H1 (cell line): ENCODE results near the gene TRIM47. TPM values are rescaled to one million over a fixed set of nuclear protein-coding genes. Genes with fewer than 3 reads are reported as not detected.

Experiments used
- CTCF ChIA-PET: fragments of 300-600 bp; sonication (Branson Sonifier 250); formaldehyde crosslinking; loops from one replicate; lab custom pipeline; 2021; ENCODE audit not compliant: partially characterized antibody; lab: Charles Lee
- POLR2A ChIA-PET: fragments of 300-600 bp; sonication (Branson Sonifier 250); formaldehyde crosslinking; loops from one replicate; lab custom pipeline; 2021; ENCODE audit warnings: inconsistent platforms; ENCODE audit not compliant: partially characterized antibody; lab: Charles Lee
- DNase-seq, 2 experiments: peaks; one replicate each; pipeline versions ENCODE4 v3.0.0 to v3.0.0-alpha.2; 2010 to 2022; ENCODE audit warnings: low spot score in 2 of 2, low read depth in 1 of 2, mixed read lengths in 1 of 2
- FAIRE-seq: peaks from 2 replicates; lab custom pipeline; 2011; peaks lifted over from hg19 to GRCh38; lab: Jason Lieb, UNC
- H2AFZ ChIP-seq: 2 replicates; pipeline ENCODE4 v1.8.1; 2012; ENCODE audit warnings: low read length, inconsistent platforms
- H2AK5ac ChIP-seq: 2 replicates; pipeline ENCODE4 v1.6.1; 2013; ENCODE audit warnings: low read depth, low read length
- H2BK120ac ChIP-seq: replicated peaks from 2 replicates; pipeline ENCODE3; 2013; ENCODE audit warnings: low read depth, low read length, inconsistent platforms
- H2BK12ac ChIP-seq: 2 replicates; pipeline ENCODE4 v1.6.1; 2013; ENCODE audit warnings: low read depth, low read length
- H2BK15ac ChIP-seq: 2 replicates; pipeline ENCODE4 v1.6.1; 2013; ENCODE audit warnings: low read length
- H2BK20ac ChIP-seq: 2 replicates; pipeline ENCODE4 v1.6.1; 2013; ENCODE audit warnings: low read length
- H2BK5ac ChIP-seq: 2 replicates; pipeline ENCODE4 v1.6.1; 2013; ENCODE audit warnings: low read depth, low read length
- H3K14ac ChIP-seq: 2 replicates; pipeline ENCODE4 v1.6.1; 2013; ENCODE audit warnings: inconsistent platforms; ENCODE audit not compliant: insufficient read length
- H3K18ac ChIP-seq: 2 replicates; pipeline ENCODE4 v1.6.1; 2013; ENCODE audit warnings: low read length; ENCODE audit errors: extremely low read depth
- H3K23ac ChIP-seq: 2 replicates; pipeline ENCODE4 v1.6.1; 2013; ENCODE audit warnings: inconsistent platforms; ENCODE audit not compliant: insufficient read length
- H3K23me2 ChIP-seq: 2 replicates; pipeline ENCODE4 v1.6.1; 2013; ENCODE audit warnings: low read depth, low read length
- H3K27ac ChIP-seq: 2 replicates; pipeline ENCODE4 v1.6.1; 2011; ENCODE audit warnings: low read depth, low read length, inconsistent platforms
- H3K27me3 ChIP-seq, 4 experiments: replicated peaks in 1 of 4; 1 replicate in 1 of 4; 2 replicates in 3 of 4; pipeline versions ENCODE4 v1.6.1 to v1.8.1; 2011 to 2013; ENCODE audit warnings: low read length in 3 of 4, mild to moderate bottlenecking in 3 of 4, inconsistent platforms in 2 of 4, mixed read lengths in 2 of 4, moderate library complexity in 1 of 4; ENCODE audit not compliant: control insufficient read depth in 3 of 4, insufficient read depth in 3 of 4; ENCODE audit errors: extremely low read depth in 1 of 4
- H3K36me3 ChIP-seq, 4 experiments: 2 replicates each; pipeline versions ENCODE4 v1.6.1 to v1.8.1; 2011 to 2013; ENCODE audit warnings: mild to moderate bottlenecking in 4 of 4, low read length in 3 of 4, moderate library complexity in 2 of 4, control low read depth in 1 of 4, inconsistent platforms in 1 of 4; ENCODE audit not compliant: insufficient read depth in 4 of 4, control insufficient read depth in 2 of 4
- H3K4ac ChIP-seq: replicated peaks from 2 replicates; pipeline ENCODE3; 2013; ENCODE audit warnings: low read length, low read depth, mixed read lengths, inconsistent platforms; ENCODE audit not compliant: insufficient read length
- H3K4me1 ChIP-seq, 4 experiments: replicated peaks in 1 of 4; 1 replicate in 1 of 4; 2 replicates in 3 of 4; pipeline versions ENCODE4 v1.6.1 to v1.8.1; 2011 to 2013; ENCODE audit warnings: low read length in 3 of 4, inconsistent platforms in 2 of 4, mixed read lengths in 1 of 4; ENCODE audit not compliant: insufficient read depth in 4 of 4, control insufficient read depth in 3 of 4
- H3K4me2 ChIP-seq, 2 experiments: 2 replicates each; pipeline versions ENCODE4 v1.6.1 to v1.8.1; 2011 to 2013; ENCODE audit warnings: low read depth in 2 of 2, low read length in 2 of 2, control low read depth in 1 of 2, inconsistent platforms in 1 of 2, mild to moderate bottlenecking in 1 of 2; ENCODE audit not compliant: insufficient read depth in 1 of 2
- H3K4me3 ChIP-seq, 4 experiments: fragments of 200-600, 300-600 bp in 1 of 4; sonication (generic), shearing (Covaris generic), sonication (Bioruptor Twin) in 1 of 4; 2 replicates each; pipeline versions ENCODE4 v1.5.1 to v1.8.1; 2011 to 2016; ENCODE audit warnings: low read length in 4 of 4, low read depth in 3 of 4, control low read depth in 2 of 4, inconsistent platforms in 2 of 4, mild to moderate bottlenecking in 2 of 4, mixed read lengths in 1 of 4, moderate library complexity in 1 of 4; ENCODE audit not compliant: insufficient read depth in 2 of 4; ENCODE audit errors: extremely low read depth in 1 of 4
- H3K56ac ChIP-seq: replicated peaks from 2 replicates; pipeline ENCODE3; 2013; ENCODE audit warnings: low read depth, mild to moderate bottlenecking, mixed read lengths, low read length, inconsistent platforms; ENCODE audit not compliant: insufficient read length
- H3K79me1 ChIP-seq: 2 replicates; pipeline ENCODE4 v1.6.1; 2013; ENCODE audit warnings: low read depth, low read length, control low read depth
- H3K79me2 ChIP-seq, 2 experiments: 2 replicates each; pipeline versions ENCODE4 v1.6.1 to v1.8.1; 2012 to 2013; ENCODE audit warnings: low read length in 2 of 2, mild to moderate bottlenecking in 2 of 2, inconsistent platforms in 1 of 2; ENCODE audit not compliant: insufficient read depth in 2 of 2, control insufficient read depth in 1 of 2
- H3K9ac ChIP-seq, 4 experiments: replicated peaks in 1 of 4; 1 replicate in 1 of 4; 2 replicates in 3 of 4; pipeline versions ENCODE4 v1.6.1 to v1.8.1; 2011 to 2013; ENCODE audit warnings: low read depth in 3 of 4, low read length in 3 of 4, control low read depth in 2 of 4, mild to moderate bottlenecking in 2 of 4, moderate library complexity in 2 of 4, inconsistent platforms in 1 of 4; ENCODE audit errors: extremely low read depth in 1 of 4
- H3K9me3 ChIP-seq, 2 experiments: 2 replicates each; pipeline versions ENCODE4 v1.6.1 to v1.8.1; 2012 to 2013; ENCODE audit warnings: mild to moderate bottlenecking in 2 of 2, moderate library complexity in 2 of 2, control low read depth in 1 of 2, inconsistent platforms in 1 of 2, low read depth in 1 of 2, low read length in 1 of 2, mixed read lengths in 1 of 2; ENCODE audit not compliant: insufficient read depth in 2 of 2
- H4K20me1 ChIP-seq, 2 experiments: replicated peaks in 1 of 2; 2 replicates each; pipeline versions ENCODE3 to v1.8.1; 2011 to 2013; ENCODE audit warnings: inconsistent platforms in 2 of 2, low read length in 2 of 2, mild to moderate bottlenecking in 1 of 2; ENCODE audit not compliant: insufficient read depth in 2 of 2, control insufficient read depth in 1 of 2
- H4K5ac ChIP-seq: 2 replicates; pipeline ENCODE4 v1.6.1; 2013; ENCODE audit warnings: low read length, low read depth, mixed read lengths, inconsistent platforms; ENCODE audit not compliant: insufficient read length
- H4K8ac ChIP-seq: 2 replicates; pipeline ENCODE4 v1.8.0; 2013; ENCODE audit warnings: mild to moderate bottlenecking, moderate library complexity, low read length, inconsistent platforms; ENCODE audit not compliant: insufficient read depth; ENCODE audit errors: extremely low read depth
- H4K91ac ChIP-seq: replicated peaks from 2 replicates; pipeline ENCODE3; 2013; ENCODE audit warnings: low read length, mixed read lengths, inconsistent platforms; ENCODE audit not compliant: insufficient read length
- BACH1 ChIP-seq: IDR thresholded peaks from 2 replicates; pipeline ENCODE4 v1.6.1; 2012; ENCODE audit warnings: low read length, improper control_type of control experiment
- BCL11A ChIP-seq, 2 experiments: IDR thresholded peaks; one replicate each; pipeline ENCODE4 v1.6.1; 2011; ENCODE audit warnings: low read depth in 2 of 2, low read length in 2 of 2, mild to moderate bottlenecking in 2 of 2
- BRCA1 ChIP-seq: IDR thresholded peaks from 2 replicates; pipeline ENCODE4 v1.6.1; 2012; ENCODE audit warnings: low read depth, low read length, improper control_type of control experiment
- CEBPB ChIP-seq: IDR thresholded peaks from 2 replicates; pipeline ENCODE4 v1.6.1; 2012; ENCODE audit warnings: low read depth, low read length
- CHD2 ChIP-seq: IDR thresholded peaks from 2 replicates; pipeline ENCODE4 v1.6.1; 2012; ENCODE audit warnings: low read length, improper control_type of control experiment
- CREB1 ChIP-seq: IDR thresholded peaks from 2 replicates; pipeline ENCODE4 v1.6.1; 2012; ENCODE audit warnings: inconsistent platforms
- EGR1 ChIP-seq: IDR thresholded peaks from 2 replicates; pipeline ENCODE4 v1.6.1; 2011; ENCODE audit warnings: low read depth, low read length, borderline replicate concordance
- FOSL1 ChIP-seq: IDR thresholded peaks from 2 replicates; pipeline ENCODE4 v1.6.1; 2011; ENCODE audit warnings: mild to moderate bottlenecking, low read depth, low read length, moderate library complexity; ENCODE audit not compliant: insufficient read depth
- POLR2AphosphoS5 ChIP-seq: IDR thresholded peaks from 2 replicates; pipeline ENCODE4 v1.6.1; 2011; ENCODE audit warnings: low read depth, low read length
- RAD21 ChIP-seq, 2 experiments: IDR thresholded peaks in 1 of 2; conservative IDR thresholded peaks in 1 of 2; 2 replicates each; pipeline ENCODE4 v1.6.1; 2011; ENCODE audit warnings: low read depth in 2 of 2, low read length in 2 of 2, improper control_type of control experiment in 1 of 2, inconsistent platforms in 1 of 2, mild to moderate bottlenecking in 1 of 2, moderate library complexity in 1 of 2
- RXRA ChIP-seq: IDR thresholded peaks from 2 replicates; pipeline ENCODE4 v1.6.1; 2011; ENCODE audit warnings: low read depth, mild to moderate bottlenecking, low read length, moderate library complexity; ENCODE audit not compliant: insufficient read depth
- SIN3A ChIP-seq, 2 experiments: IDR thresholded peaks in 1 of 2; conservative IDR thresholded peaks in 1 of 2; 2 replicates each; pipeline ENCODE4 v1.6.1; 2011 to 2012; ENCODE audit warnings: low read length in 2 of 2, improper control_type of control experiment in 1 of 2, low read depth in 1 of 2, mild to moderate bottlenecking in 1 of 2
- SIRT6 ChIP-seq: IDR thresholded peaks from one replicate; pipeline ENCODE4 v1.7.1; 2012; ENCODE audit warnings: low read length, inconsistent platforms
- SP1 ChIP-seq: IDR thresholded peaks from 2 replicates; pipeline ENCODE4 v1.6.1; 2011; ENCODE audit warnings: low read depth, low read length
- WGBS, 2 experiments: shearing (Covaris generic) in 1 of 2; methylation state at CpG; one replicate each; pipeline versions ENCODE4 v1.1.6 to v1.1.7; 2013 to 2015; ENCODE audit warnings: low lambda C conversion rate in 2 of 2, mixed read lengths in 2 of 2, inconsistent platforms in 1 of 2, low coverage in 1 of 2, missing lambda C conversion rate in 1 of 2; ENCODE audit not compliant: insufficient replicate concordance in 2 of 2, insufficient coverage in 1 of 2, insufficient read length in 1 of 2; ENCODE audit errors: extremely low coverage in 1 of 2, missing lambda C conversion rate in 1 of 2; 5-methylcytosine and 5-hydroxymethylcytosine counted together
- polyA plus RNA-seq, 7 experiments: library from polyadenylated mRNA; depleted of rRNA in 3 of 7; stranded (reverse) in 5 of 7; unstranded in 2 of 7; fragments of >200 nt in 5 of 7; fragments of 200-250 nt in 2 of 7; gene quantifications; 1 replicate in 5 of 7; 2 replicates in 1 of 7; 4 replicates in 1 of 7; pipeline versions ENCODE4 v1.2.1 to v1.2.3, GENCODE V29; 2011 to 2013; ENCODE audit warnings: missing spikeins in 2 of 7, mixed read lengths in 2 of 7
- total RNA-seq: library from RNA; stranded (reverse); fragmentation: NEBNext Ultra II Directional; extraction: Animal tissue kit (Norgen Biotek cat#: 25700); gene quantifications from 2 replicates; pipeline ENCODE4 v1.2.1, GENCODE V29; 2021

The TRIM47 gene
- total and polyA plus RNA-seq, 2 of the 8 experiments (the other 6 are each of a cell fraction or from before 2014, with no cell fraction given): 6.3 to 6.4 TPM

GRCh38 chr17:75842963-75843576, 35.3 kb downstream of the TRIM47 start:
- no peaks in the 10 kb centered on the region for H3K23me2 ChIP-seq
- FAIRE-seq (no peak), DNase-seq (no peak)
- peaks cover 2 to 3% of the 10 kb centered on the region in 2 experiments for H4K20me1 ChIP-seq
- H2BK15ac ChIP-seq: no peak overlapping the region
- H3K36me3 ChIP-seq: peaks cover 2 to 16% (median 15%) of the 10 kb centered on the region in 4 experiments; a peak in 6 of 8 replicates
- H3K9ac ChIP-seq: no peak overlapping the region
- no peaks in the 10 kb centered on the region for H3K27me3 ChIP-seq
- no peak overlapping the region for H3K23ac ChIP-seq
- H3K4me1 ChIP-seq: peaks cover 0 to 8% (median 6%) of the 10 kb centered on the region in 4 experiments; a peak in 4 of 7 replicates
- 94% methylated on average over 15 of the region's 22 CpGs; no CpG with 5 or more reads in 1 of the 2 experiments for WGBS, 2 experiments
- ChIA-PET POLR2A (interaction anchor here (4.2 kb wide), 1 partner anchor 10 kb away, joined by 36 read pairs; no protein-coding TSS in a partner anchor), CTCF (interaction anchor here (1.3 to 27.2 kb wide), 3 partner anchors 10 to 16 kb away, joined by 3 to 563 read pairs (median 162); partner anchors contain the start of gene WBP2)
- H3K27ac ChIP-seq: no peak overlapping the region
- no peak overlapping the region for H3K18ac ChIP-seq
- no peak overlapping the region for H2AK5ac ChIP-seq
- H2BK12ac ChIP-seq: no peak overlapping the region
- H3K79me2 ChIP-seq: no peaks in the 10 kb centered on the region
- no peak overlapping the region for H4K91ac ChIP-seq
- no peak overlapping the region for H3K56ac ChIP-seq
- no peak overlapping the region for H3K14ac ChIP-seq
- no peak overlapping the region for H2BK20ac ChIP-seq
- no peaks in the 10 kb centered on the region for H3K9me3 ChIP-seq
- H4K5ac ChIP-seq: no peak overlapping the region
- no peaks in the 10 kb centered on the region for H3K79me1 ChIP-seq
- H3K4ac ChIP-seq: no peak overlapping the region
- no peak overlapping the region for H2BK5ac ChIP-seq
- H2BK120ac ChIP-seq: no peak overlapping the region
- H3K4me2 ChIP-seq: no peak overlapping the region
- no peak overlapping the region for H3K4me3 ChIP-seq
- H4K8ac ChIP-seq: peak overlapping the region; percentile 51; the same call in 1 of the 2 replicates
- no peak overlapping the region for H2AFZ ChIP-seq
- TF ChIP-seq POLR2AphosphoS5: no peak
- no peak for TF ChIP-seq SP1
- TF ChIP-seq RAD21 (IDR thresholded peaks at IDR 0.05 in 1 of 2, conservative IDR thresholded peaks at IDR 0.05 in 1 of 2; ENCODE audit: low read depth in 2 of 2, low read length in 2 of 2): no peak
- no peak for TF ChIP-seq BACH1
- TF ChIP-seq SIRT6: no peak
- no peak for TF ChIP-seq FOSL1
- no peak for TF ChIP-seq CEBPB
- no peak for TF ChIP-seq RXRA
- TF ChIP-seq CREB1: no peak
- TF ChIP-seq CHD2: no peak
- TF ChIP-seq SIN3A (conservative IDR thresholded peaks at IDR 0.05 in 1 of 2, IDR thresholded peaks at IDR 0.05 in 1 of 2; ENCODE audit: low read depth in 1 of 2, low read length in 2 of 2): no peak
- TF ChIP-seq EGR1: no peak
- no peak for TF ChIP-seq BRCA1
- TF ChIP-seq BCL11A (IDR thresholded peaks at IDR 0.05; ENCODE audit: low read depth in 2 of 2, low read length in 2 of 2): no peak
